Superior temporal gyrus (tissue), 1 donor: ENCODE measurements around the gene P2RX4.
"Not testable (repeated sequence)": the region's sequence is repeated elsewhere in the genome, so short reads cannot be mapped to it uniquely, and the experiment has no call there.

Experiments used
- DNase-seq: peaks from one replicate; pipeline ENCODE4 v3.0.0-alpha.2; 2016; ENCODE audit errors: extremely low spot score

The P2RX4 gene

GRCh38 chr12:121241156-121241970, 31.4 kb downstream of the P2RX4 start:
- no peak for DNase-seq

- no peak for DNase-seq
Measured at GRCh38 chr12:121245031-121245430, 35.1 kb downstream of the P2RX4 start.

- DNase-seq: no peak
Measured at GRCh38 chr12:121245951-121246350, 36.0 kb downstream of the P2RX4 start.

GRCh38 chr12:121246893-121247557, 37.1 kb downstream of the P2RX4 start:
- DNase-seq: no peak

GRCh38 chr12:121248622-121249021, 38.7 kb downstream of the P2RX4 start:
- no peak for DNase-seq

- no peak for DNase-seq
Measured at GRCh38 chr12:121250359-121250758, 40.4 kb downstream of the P2RX4 start.

GRCh38 chr12:121251838-121252237, 41.9 kb downstream of the P2RX4 start:
- no peak for DNase-seq

- DNase-seq: no peak
Measured at GRCh38 chr12:121252712-121253345, 42.9 kb downstream of the P2RX4 start.

- no peak for DNase-seq
Measured at GRCh38 chr12:121253638-121254335, 43.9 kb downstream of the P2RX4 start.

- no peak for DNase-seq
Measured at GRCh38 chr12:121255433-121255832, 45.5 kb downstream of the P2RX4 start.

- DNase-seq: not testable (repeated sequence)
Measured at GRCh38 chr12:121257704-121258449, 47.9 kb downstream of the P2RX4 start.

GRCh38 chr12:121259074-121259473, 49.1 kb downstream of the P2RX4 start:
- no peak for DNase-seq

- DNase-seq: no peak
Measured at GRCh38 chr12:121260091-121260490, 50.2 kb downstream of the P2RX4 start.

- no peak for DNase-seq
Measured at GRCh38 chr12:121261398-121261797, 51.5 kb downstream of the P2RX4 start.

- DNase-seq: no peak
Measured at GRCh38 chr12:121263206-121263935, 53.4 kb downstream of the P2RX4 start.

GRCh38 chr12:121264135-121264534, 54.2 kb downstream of the P2RX4 start:
- no peak for DNase-seq

- no peak for DNase-seq
Measured at GRCh38 chr12:121264951-121265515, 55.1 kb downstream of the P2RX4 start.

- no peak for DNase-seq
Measured at GRCh38 chr12:121267822-121268221, 57.9 kb downstream of the P2RX4 start.

GRCh38 chr12:121273364-121273896, 63.5 kb downstream of the P2RX4 start:
- DNase-seq: no peak
